Measurements from ENCODE around the gene CASR.

CASR gene

GRCh38 chr3:122299872-122300460, 116.5 kb downstream of the CASR start:
- H3K4me3 Mint-ChIP-seq, result no peak overlapping the region
- no peak overlapping the region for H3K27ac Mint-ChIP-seq
- H3K36me3 Mint-ChIP-seq, result no peaks in the 10 kb centered on the region
- H3K9me3 Mint-ChIP-seq, result no peaks in the 10 kb centered on the region
- no peak for ATAC-seq
- DNase-seq (ENCODE audit: low spot score in 2 of 2), result peak; percentile 40 to 75
- H3K4me1 Mint-ChIP-seq, result peaks cover 12% of the 10 kb centered on the region

- H3K36me3 Mint-ChIP-seq, result no peaks in the 10 kb centered on the region
- no peaks in the 10 kb centered on the region for H3K9me3 Mint-ChIP-seq
- peaks cover 12% of the 10 kb centered on the region for H3K4me1 Mint-ChIP-seq
- no peak overlapping the region for H3K27ac Mint-ChIP-seq
- DNase-seq (ENCODE audit: low spot score in 2 of 2), result no peak
- no peak overlapping the region for H3K4me3 Mint-ChIP-seq
- no peak for ATAC-seq
These were observed 117.6 kb downstream of the CASR start for GRCh38 chr3:122301063-122301462.

DNA sequence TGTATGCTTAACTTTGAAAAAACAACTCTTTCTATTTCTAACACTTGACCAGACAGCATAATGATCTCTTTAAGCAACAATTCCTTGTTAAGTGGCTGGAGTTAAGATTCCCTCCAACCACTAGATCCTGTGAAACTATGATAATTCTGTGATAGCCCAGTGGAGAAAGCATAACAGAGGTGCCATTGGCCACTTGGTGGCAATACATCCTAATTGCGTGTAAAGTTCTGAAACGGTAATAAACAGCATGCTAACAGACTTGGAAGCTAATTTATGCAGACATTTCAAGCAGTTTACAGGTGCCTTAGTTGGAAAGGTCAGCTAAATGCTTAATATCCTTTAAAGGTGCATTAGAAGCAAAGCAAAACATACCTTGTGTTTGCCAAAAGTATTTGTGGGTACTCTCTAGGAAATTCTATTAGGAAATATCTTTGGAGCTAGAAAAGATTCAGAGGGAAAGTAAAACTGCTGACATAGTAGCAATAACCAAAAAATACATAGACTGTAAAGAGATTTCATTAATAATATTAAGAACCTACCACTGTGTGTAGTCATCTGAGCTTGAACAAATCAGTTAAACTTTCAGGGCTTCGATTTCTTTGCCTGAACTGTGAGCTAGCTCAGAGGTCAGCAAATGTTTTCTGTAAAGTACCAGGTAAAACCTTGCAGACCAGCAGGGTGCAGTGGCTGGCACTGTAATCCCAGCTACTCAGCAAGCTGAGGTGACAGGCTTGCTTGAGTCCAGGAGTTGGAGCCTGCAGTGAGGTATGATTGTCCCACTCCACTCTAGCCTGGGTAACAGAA, 122.6 kb downstream of the CASR start:
- Mint-ChIP-seq H3K4me3 (no peak overlapping the region), H3K4me1 (no peaks in the 10 kb centered on the region), H3K36me3 (no peaks in the 10 kb centered on the region), H3K27ac (no peak overlapping the region), H3K9me3 (no peaks in the 10 kb centered on the region)
- ATAC-seq (peak; percentile 59), DNase-seq (ENCODE audit: low spot score in 2 of 2) (no peak)

DNA sequence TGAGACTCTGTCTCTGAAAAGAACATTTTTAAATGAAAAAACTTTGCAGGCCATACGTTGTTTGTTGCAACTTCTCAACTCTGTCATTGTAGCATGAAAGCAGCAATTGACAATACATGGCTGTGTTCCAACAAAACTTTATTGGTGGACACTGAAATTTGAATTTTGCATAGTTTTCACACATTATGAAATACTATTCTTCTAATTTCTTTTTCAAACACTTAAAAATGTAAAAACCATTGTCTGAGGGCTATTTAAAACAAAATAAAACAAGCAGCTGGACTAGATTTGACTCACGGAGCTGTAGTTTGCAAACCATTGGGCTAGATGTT, 123.1 kb downstream of the CASR start:
- Mint-ChIP-seq H3K9me3 (no peaks in the 10 kb centered on the region), H3K4me1 (no peaks in the 10 kb centered on the region), H3K4me3 (no peak overlapping the region), H3K36me3 (no peaks in the 10 kb centered on the region), H3K27ac (no peak overlapping the region)
- DNase-seq (ENCODE audit: low spot score in 2 of 2) (no peak), ATAC-seq (no peak)

DNA sequence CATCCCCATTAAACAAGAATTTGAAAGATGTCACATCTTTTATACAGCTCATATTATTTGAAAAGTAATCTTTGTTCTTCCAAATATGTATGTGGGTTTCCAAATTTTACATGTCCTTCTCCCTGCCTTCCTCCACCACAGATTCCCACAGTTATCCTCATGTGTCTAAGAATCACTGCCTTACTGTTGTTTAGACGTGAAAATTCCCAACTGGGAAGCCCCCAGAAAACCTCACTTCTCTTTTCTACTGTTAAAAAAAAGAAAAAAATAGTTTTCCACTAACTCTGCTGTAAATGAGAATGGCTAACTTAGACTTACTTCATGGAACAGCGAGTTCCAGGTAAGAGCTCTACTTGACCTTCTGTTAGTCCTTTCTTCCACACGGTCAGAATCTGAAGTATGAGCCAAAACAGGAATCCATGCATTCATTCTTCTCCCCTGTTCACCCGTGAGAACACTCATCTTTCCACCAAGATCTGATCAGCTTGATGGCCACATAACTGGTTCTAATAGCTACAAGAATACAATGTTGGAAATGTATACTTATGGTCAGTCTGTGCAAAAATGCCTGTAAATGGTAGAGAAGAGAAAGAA, 123.7 kb downstream of the CASR start:
- DNase-seq (ENCODE audit: low spot score in 2 of 2) (no peak), ATAC-seq (peak; percentile 32)
- Mint-ChIP-seq H3K9me3 (no peaks in the 10 kb centered on the region), H3K4me1 (no peaks in the 10 kb centered on the region), H3K4me3 (no peak overlapping the region), H3K36me3 (no peaks in the 10 kb centered on the region), H3K27ac (no peak overlapping the region)

DNA sequence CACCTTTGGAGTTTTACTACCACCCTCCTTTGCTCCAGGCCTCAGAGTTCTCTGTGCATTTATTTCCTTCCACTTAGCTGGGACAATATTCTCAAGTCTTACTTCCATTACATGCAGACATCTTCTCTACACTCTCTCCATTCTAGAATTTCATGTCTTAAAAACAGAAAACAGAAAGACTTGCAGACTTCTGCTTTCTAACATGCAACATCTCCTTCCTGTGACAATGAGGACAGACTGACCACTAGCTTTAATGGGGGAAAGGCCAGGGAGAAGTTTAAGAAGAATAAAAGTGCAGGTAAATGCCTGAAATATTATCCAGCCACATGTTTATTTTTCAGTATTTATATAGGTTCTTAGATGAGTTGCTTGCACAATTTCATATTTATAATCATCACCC, 124.5 kb downstream of the CASR start:
- no peaks in the 10 kb centered on the region for H3K9me3 Mint-ChIP-seq
- no peaks in the 10 kb centered on the region for H3K36me3 Mint-ChIP-seq
- ATAC-seq (no peak), DNase-seq (ENCODE audit: low spot score in 2 of 2) (no peak)
- peaks cover 4% of the 10 kb centered on the region for H3K4me1 Mint-ChIP-seq
- no peak overlapping the region for H3K27ac Mint-ChIP-seq
- H3K4me3 Mint-ChIP-seq, result no peak overlapping the region

GRCh38 chr3:122310361-122310760, 126.9 kb downstream of the CASR start:
- no peaks in the 10 kb centered on the region for H3K9me3 Mint-ChIP-seq
- no peaks in the 10 kb centered on the region for H3K36me3 Mint-ChIP-seq
- DNase-seq (ENCODE audit: low spot score in 2 of 2) (no peak), ATAC-seq (no peak)
- no peak overlapping the region for H3K4me3 Mint-ChIP-seq
- H3K27ac Mint-ChIP-seq, result no peak overlapping the region
- peaks cover 6% of the 10 kb centered on the region for H3K4me1 Mint-ChIP-seq

DNA sequence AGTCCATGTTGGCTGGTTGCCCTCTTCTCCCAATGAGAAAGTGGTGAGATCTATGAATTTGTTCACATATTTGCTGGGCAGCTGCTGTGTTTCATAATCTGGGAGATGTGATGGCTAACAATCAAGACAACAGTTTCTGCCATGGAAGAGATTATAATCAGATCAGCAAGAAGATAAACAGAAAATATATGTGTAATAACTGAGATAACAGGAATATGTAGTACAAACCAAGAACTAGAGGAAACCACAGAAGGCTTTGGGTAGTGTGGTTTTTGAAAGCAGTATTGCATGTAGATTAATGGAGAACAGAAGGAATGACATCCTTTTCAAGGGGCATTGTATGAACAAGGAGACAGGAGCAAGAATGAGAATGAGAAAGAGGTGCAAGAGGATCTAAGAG, 129.4 kb downstream of the CASR start:
- Mint-ChIP-seq H3K4me1 (peaks cover 6% of the 10 kb centered on the region), H3K9me3 (no peaks in the 10 kb centered on the region), H3K36me3 (no peaks in the 10 kb centered on the region), H3K27ac (no peak overlapping the region), H3K4me3 (no peak overlapping the region)
- DNase-seq (ENCODE audit: low spot score in 2 of 2), result no peak
- no peak for ATAC-seq

DNA sequence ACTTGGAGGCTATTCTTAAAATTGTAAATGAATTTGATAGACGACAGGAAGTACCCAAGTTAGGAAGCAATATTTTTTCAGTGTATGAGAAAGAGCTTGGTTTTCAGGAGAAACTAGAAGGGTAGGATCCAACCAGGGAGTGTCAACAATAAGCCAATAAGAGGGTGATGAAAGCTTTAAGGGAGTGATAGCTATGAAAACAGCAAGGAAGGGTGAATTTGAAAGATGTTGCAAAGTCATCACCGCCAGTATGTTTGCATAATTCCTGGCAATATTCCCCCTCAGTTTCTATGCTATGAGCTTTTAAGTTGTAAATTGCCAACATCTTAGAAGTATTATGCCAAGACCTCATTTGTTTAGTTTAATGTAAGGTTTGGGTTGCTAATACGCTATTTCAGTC, 129.8 kb downstream of the CASR start:
- no peak overlapping the region for H3K4me3 Mint-ChIP-seq
- DNase-seq (ENCODE audit: low spot score in 2 of 2), result no peak
- H3K4me1 Mint-ChIP-seq, result peaks cover 6% of the 10 kb centered on the region
- no peaks in the 10 kb centered on the region for H3K36me3 Mint-ChIP-seq
- no peak overlapping the region for H3K27ac Mint-ChIP-seq
- H3K9me3 Mint-ChIP-seq, result no peaks in the 10 kb centered on the region
- no peak for ATAC-seq

- H3K4me3 Mint-ChIP-seq, result no peak overlapping the region
- no peaks in the 10 kb centered on the region for H3K9me3 Mint-ChIP-seq
- H3K36me3 Mint-ChIP-seq, result no peaks in the 10 kb centered on the region
- ATAC-seq (no peak), DNase-seq (ENCODE audit: low spot score in 2 of 2) (no peak)
- no peak overlapping the region for H3K27ac Mint-ChIP-seq
- peaks cover 6% of the 10 kb centered on the region for H3K4me1 Mint-ChIP-seq
These were observed 130.9 kb downstream of the CASR start for GRCh38 chr3:122314228-122314876.

- Mint-ChIP-seq H3K9me3 (no peaks in the 10 kb centered on the region), H3K27ac (no peak overlapping the region), H3K4me1 (peaks cover 6% of the 10 kb centered on the region), H3K4me3 (no peak overlapping the region), H3K36me3 (no peaks in the 10 kb centered on the region)
- ATAC-seq, result no peak
- no peak for DNase-seq (ENCODE audit: low spot score in 2 of 2)
These were observed 132.2 kb downstream of the CASR start for GRCh38 chr3:122315619-122316018.

DNA sequence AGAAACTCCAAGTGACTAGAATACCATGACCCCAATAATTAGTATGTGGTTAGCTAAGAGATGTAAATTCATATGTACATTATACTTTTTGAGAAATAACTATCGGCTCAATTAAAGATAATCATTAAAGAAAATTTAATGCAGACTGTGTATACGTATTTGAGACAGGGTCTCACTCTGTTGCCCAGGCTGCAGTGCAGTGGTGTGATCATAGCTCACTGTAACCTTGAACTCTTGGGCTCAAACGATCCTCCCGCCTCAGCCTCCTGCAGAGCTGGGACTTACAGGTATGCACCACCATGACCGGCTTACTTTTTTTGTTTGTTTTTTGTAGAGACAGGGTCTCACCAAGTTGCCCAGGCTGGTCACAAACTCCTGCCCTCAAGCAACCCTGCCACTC, 132.9 kb downstream of the CASR start:
- H3K36me3 Mint-ChIP-seq, result no peaks in the 10 kb centered on the region
- no peak overlapping the region for H3K4me3 Mint-ChIP-seq
- H3K27ac Mint-ChIP-seq, result no peak overlapping the region
- H3K9me3 Mint-ChIP-seq, result no peaks in the 10 kb centered on the region
- ATAC-seq (no peak), DNase-seq (ENCODE audit: low spot score in 2 of 2) (no peak)
- peaks cover 6% of the 10 kb centered on the region for H3K4me1 Mint-ChIP-seq

DNA sequence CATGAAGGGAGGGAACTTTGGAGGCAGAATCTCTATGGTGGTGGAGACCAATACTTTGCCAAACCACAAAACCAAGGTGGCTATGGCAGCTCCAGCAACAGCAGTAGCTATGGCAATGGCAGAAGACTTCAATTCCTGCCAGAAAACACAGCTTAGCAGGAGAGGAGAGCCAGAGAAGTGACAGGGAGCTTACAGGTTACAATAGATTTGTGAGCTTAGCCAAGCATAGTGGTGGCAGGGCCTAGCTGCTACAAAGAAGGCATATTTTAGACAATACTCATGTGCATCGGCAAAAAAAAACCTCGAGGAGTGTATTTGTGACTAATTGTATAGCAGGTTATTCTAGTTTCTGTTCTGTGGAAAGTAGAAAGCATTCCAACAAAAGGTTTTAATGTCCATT, 135.2 kb downstream of the CASR start:
- Mint-ChIP-seq H3K27ac (no peak overlapping the region), H3K4me1 (peaks cover 7% of the 10 kb centered on the region), H3K36me3 (no peaks in the 10 kb centered on the region), H3K9me3 (no peaks in the 10 kb centered on the region), H3K4me3 (no peak overlapping the region)
- ATAC-seq (no peak), DNase-seq (ENCODE audit: low spot score in 2 of 2) (no peak)

DNA sequence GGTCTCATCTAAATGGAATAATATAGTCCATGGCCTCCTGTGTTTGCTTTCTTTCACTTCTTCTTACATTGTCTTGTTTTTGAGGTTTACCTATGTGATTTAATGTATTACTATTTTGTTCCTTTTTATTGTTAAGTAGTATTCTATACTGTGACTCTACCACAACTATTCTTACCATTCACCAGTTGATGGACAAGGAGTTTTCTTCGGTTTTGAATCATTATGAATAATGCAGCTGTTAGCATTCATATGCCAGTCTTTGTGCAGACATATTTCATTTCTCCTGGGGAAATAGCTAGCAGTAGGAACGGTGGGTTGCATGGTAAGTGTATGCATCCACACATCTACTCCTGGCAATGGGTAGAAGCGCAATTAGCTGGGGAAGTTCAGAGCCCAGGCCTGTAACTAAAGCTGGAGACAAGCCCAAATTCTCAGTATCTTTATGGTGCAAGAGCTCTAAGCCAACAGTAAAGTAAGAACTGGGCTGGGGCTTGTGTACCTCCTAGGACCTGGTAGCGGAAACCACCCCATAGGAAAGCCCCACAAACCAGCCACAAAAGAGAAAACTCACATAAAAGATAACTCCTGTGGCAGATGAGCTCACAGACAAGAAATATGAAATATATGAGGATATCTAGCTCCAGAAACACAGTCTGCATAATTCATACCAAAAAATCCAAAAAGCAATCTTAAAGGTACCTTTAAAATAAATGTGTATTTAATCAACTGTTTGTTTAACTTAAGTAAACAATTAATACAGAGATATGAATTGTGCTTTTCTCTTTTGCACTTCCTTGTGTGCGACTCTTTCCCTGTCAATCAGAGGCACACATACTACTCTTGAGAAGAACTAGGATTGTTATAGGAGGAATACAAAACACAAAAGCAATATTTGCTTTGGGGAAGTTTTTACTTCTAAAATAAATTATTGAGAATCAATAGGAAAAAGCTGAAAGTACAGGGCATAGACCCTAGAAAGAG, 138.9 kb downstream of the CASR start:
- DNase-seq (ENCODE audit: low spot score in 2 of 2) (no peak), ATAC-seq (peak; percentile 82)
- Mint-ChIP-seq H3K4me1 (peaks cover 7% of the 10 kb centered on the region), H3K27ac (no peak overlapping the region), H3K36me3 (no peaks in the 10 kb centered on the region), H3K9me3 (no peaks in the 10 kb centered on the region), H3K4me3 (no peak overlapping the region)

DNA sequence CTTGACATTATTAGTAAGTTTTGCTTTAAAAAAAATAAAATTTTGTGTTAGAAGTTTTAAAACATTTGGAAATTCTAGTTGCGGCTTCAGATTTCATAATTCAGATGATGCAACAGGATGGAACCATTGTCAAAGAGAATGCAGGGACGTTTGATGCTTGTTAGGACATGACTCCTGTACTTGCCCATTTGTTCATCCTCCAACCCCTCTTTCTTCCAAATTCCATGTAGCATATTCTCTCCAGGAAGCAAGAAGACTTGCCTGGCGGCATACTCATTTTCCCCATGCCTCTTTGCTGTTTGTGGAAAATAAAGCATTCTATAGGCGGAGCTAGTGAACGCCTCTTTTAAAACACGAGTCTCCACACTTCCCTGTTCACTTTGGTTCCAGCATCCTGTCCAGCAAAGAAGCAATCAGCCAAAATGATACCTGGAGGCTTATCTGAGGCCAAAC, 141.4 kb downstream of the CASR start, which contains the start of gene CSTA:
TSS of gene CSTA (plus strand) at position 378 of the 453 bp plus-strand sequence. CDS start at position 423, 45 bp downstream.
- Mint-ChIP-seq H3K4me3 (no peak within 1 kb of the TSS), H3K4me1 (peaks cover 7% of the 10 kb centered on the region), H3K9me3 (no peaks in the 10 kb centered on the region), H3K36me3 (no peaks in the 10 kb centered on the region), H3K27ac (no peak within 1 kb of the TSS)
- ATAC-seq (no peak), DNase-seq (ENCODE audit: low spot score in 2 of 2) (no peak)

All from stimulated activated effector memory CD8-positive, alpha-beta T cell treated with anti-CD3 and anti-CD28 coated beads, Interleukin-12 subunit alpha, Interleukin-12 subunit beta, amount 100 ng/mL, for 72 hours (primary cell).